Mesenchymal stem cell (in vitro differentiated cells and primary cell): ENCODE results near the gene SPINK8.

Experiments
- DNase-seq: peaks from one replicate; pipeline ENCODE4 v3.0.0-alpha.2; 2013
- H2AFZ ChIP-seq: one replicate; pipeline ENCODE4 v1.6.1; 2013; ENCODE audit warnings: low read depth, mild to moderate bottlenecking, control low read depth, inconsistent platforms, low read length, moderate library complexity
- H2AK5ac ChIP-seq: 2 replicates; pipeline ENCODE4 v1.6.1; 2013; ENCODE audit warnings: low read length, moderate library complexity, mild to moderate bottlenecking, inconsistent platforms; ENCODE audit not compliant: severe bottlenecking
- H2BK120ac ChIP-seq: one replicate; pipeline ENCODE4 v1.6.1; 2013; ENCODE audit warnings: low read depth, mild to moderate bottlenecking, inconsistent platforms, low read length, moderate library complexity
- H2BK12ac ChIP-seq, 2 experiments: one replicate each; pipeline ENCODE4 v1.6.1; 2013; ENCODE audit warnings: inconsistent platforms in 2 of 2, low read length in 2 of 2, mild to moderate bottlenecking in 2 of 2, moderate library complexity in 2 of 2, control low read depth in 1 of 2
- H2BK15ac ChIP-seq: one replicate; pipeline ENCODE4 v1.6.1; 2013; ENCODE audit warnings: mild to moderate bottlenecking, low read depth, inconsistent platforms; ENCODE audit not compliant: poor library complexity, severe bottlenecking
- H2BK5ac ChIP-seq: 2 replicates; pipeline ENCODE4 v1.6.1; 2013; ENCODE audit warnings: low read depth, mild to moderate bottlenecking, low read length, control low read depth, inconsistent platforms; ENCODE audit not compliant: poor library complexity, severe bottlenecking
- H3K14ac ChIP-seq, 2 experiments: one replicate each; pipeline ENCODE4 v1.6.1; 2013; ENCODE audit warnings: inconsistent platforms in 2 of 2, low read length in 2 of 2, control low read depth in 1 of 2, mild to moderate bottlenecking in 1 of 2, moderate library complexity in 1 of 2
- H3K18ac ChIP-seq, 2 experiments: one replicate each; pipeline ENCODE4 v1.6.1; 2013; ENCODE audit warnings: inconsistent platforms in 2 of 2, low read length in 2 of 2, control low read depth in 1 of 2, low read depth in 1 of 2, mild to moderate bottlenecking in 1 of 2
- H3K23ac ChIP-seq, 2 experiments: one replicate each; pipeline ENCODE4 v1.6.1; 2013; ENCODE audit warnings: inconsistent platforms in 2 of 2, low read length in 2 of 2, mild to moderate bottlenecking in 2 of 2, moderate library complexity in 2 of 2, control low read depth in 1 of 2
- H3K27ac ChIP-seq: 2 replicates; pipeline ENCODE4 v1.5.1; 2013; ENCODE audit warnings: mild to moderate bottlenecking, moderate library complexity, low read length, control low read depth, inconsistent platforms; ENCODE audit not compliant: poor library complexity, severe bottlenecking
- H3K27me3 ChIP-seq, 2 experiments: 2 replicates each; pipeline versions ENCODE4 v1.6.1 to v1.7.0; 2013; ENCODE audit warnings: low read length in 2 of 2, mild to moderate bottlenecking in 2 of 2, moderate library complexity in 2 of 2, control low read depth in 1 of 2, inconsistent platforms in 1 of 2; ENCODE audit not compliant: control insufficient read depth in 1 of 2, insufficient read depth in 1 of 2
- H3K36me3 ChIP-seq, 2 experiments: 2 replicates each; pipeline versions ENCODE4 v1.6.1 to v1.7.0; 2013; ENCODE audit warnings: low read length in 2 of 2, control low read depth in 1 of 2, inconsistent platforms in 1 of 2, low read depth in 1 of 2, mild to moderate bottlenecking in 1 of 2; ENCODE audit not compliant: insufficient read depth in 2 of 2, control insufficient read depth in 1 of 2
- H3K4ac ChIP-seq, 2 experiments: one replicate each; pipeline ENCODE4 v1.6.1; 2013; ENCODE audit warnings: inconsistent platforms in 2 of 2, low read length in 2 of 2, mild to moderate bottlenecking in 2 of 2, moderate library complexity in 2 of 2, control low read depth in 1 of 2, low read depth in 1 of 2
- H3K4me1 ChIP-seq: 2 replicates; pipeline ENCODE4 v1.6.1; 2013; ENCODE audit warnings: low read depth, low read length, control low read depth; ENCODE audit not compliant: control insufficient read depth, insufficient read depth
- H3K4me2 ChIP-seq: 2 replicates; pipeline ENCODE4 v1.6.1; 2013; ENCODE audit warnings: low read length, mild to moderate bottlenecking, inconsistent platforms; ENCODE audit not compliant: poor library complexity, severe bottlenecking
- H3K4me3 ChIP-seq, 2 experiments: 2 replicates each; pipeline versions ENCODE4 v1.5.1 to v1.7.0; 2013; ENCODE audit warnings: low read length in 2 of 2, mild to moderate bottlenecking in 2 of 2, control low read depth in 1 of 2, low read depth in 1 of 2; ENCODE audit not compliant: insufficient read depth in 1 of 2
- H3K79me1 ChIP-seq: replicated peaks from 2 replicates; pipeline ENCODE4 v1.6.1; 2013; ENCODE audit warnings: mild to moderate bottlenecking, control low read depth, low read length, inconsistent platforms; ENCODE audit not compliant: poor library complexity, severe bottlenecking
- H3K9ac ChIP-seq: 2 replicates; pipeline ENCODE4 v1.7.0; 2013; ENCODE audit warnings: mild to moderate bottlenecking, low read length, moderate library complexity
- H3K9me3 ChIP-seq: 2 replicates; pipeline ENCODE4 v1.7.0; 2013; ENCODE audit warnings: mild to moderate bottlenecking, low read length; ENCODE audit not compliant: control insufficient read depth
- H4K8ac ChIP-seq: one replicate; pipeline ENCODE4 v1.6.1; 2013; ENCODE audit warnings: inconsistent platforms, mild to moderate bottlenecking, low read length, moderate library complexity
- H4K91ac ChIP-seq: one replicate; pipeline ENCODE4 v1.6.1; 2013; ENCODE audit warnings: mild to moderate bottlenecking, low read length, inconsistent platforms
- WGBS: methylation state at CpG from one replicate; pipeline ENCODE4 v1.1.7; 2013; ENCODE audit warnings: mixed read lengths; 5-methylcytosine and 5-hydroxymethylcytosine counted together

SPINK8 gene

DNA sequence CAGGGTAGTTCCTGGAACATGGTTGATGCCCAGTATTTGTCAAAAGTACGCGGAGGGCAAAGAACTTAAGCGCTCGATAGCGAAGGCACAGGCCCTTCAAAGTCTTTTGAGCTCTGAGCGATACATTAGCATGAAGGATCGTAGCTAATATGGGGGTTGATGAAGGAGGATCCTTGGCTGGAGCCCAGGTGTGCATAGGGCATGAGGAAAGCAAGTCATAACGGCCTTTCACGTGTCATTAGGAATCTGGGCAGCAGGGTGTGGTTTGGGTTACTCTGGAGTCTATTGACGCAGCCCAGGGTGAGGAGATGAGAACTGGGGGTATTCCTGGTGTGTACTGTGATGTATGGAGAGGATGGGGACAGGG lies 31.7 kb downstream of the SPINK8 start:
- Histone ChIP-seq H2BK5ac (no peak overlapping the region), H3K4me3 (peak overlapping the region; percentile 79 to 86), H3K18ac (peak overlapping the region; percentile 61 to 99), H3K27ac (peak overlapping the region; percentile 13), H4K91ac (no peak overlapping the region), H3K4ac (peak overlapping the region in 1 of 2 experiments; percentile 42), H2AFZ (peak overlapping the region; percentile 66), H3K27me3 (peaks cover 0 to 8% of the 10 kb centered on the region in 2 experiments), H3K14ac (no peak overlapping the region), H3K23ac (no peak overlapping the region), H3K9me3 (peaks cover 9% of the 10 kb centered on the region), H2AK5ac (peak overlapping the region; percentile 6), H3K36me3 (peaks cover 11 to 18% of the 10 kb centered on the region in 2 experiments), H3K79me1 (peaks cover 24% of the 10 kb centered on the region), H2BK15ac (no peak overlapping the region), H2BK120ac (no peak overlapping the region), H3K4me2 (peak overlapping the region; percentile 78), H3K4me1 (peaks cover 3% of the 10 kb centered on the region), H4K8ac (peak overlapping the region; percentile 98), H2BK12ac (no peak overlapping the region), H3K9ac (peak overlapping the region; percentile 95)
- no peak for DNase-seq
- WGBS: 7% methylated on average over 10 of the region's 10 CpGs

DNA sequence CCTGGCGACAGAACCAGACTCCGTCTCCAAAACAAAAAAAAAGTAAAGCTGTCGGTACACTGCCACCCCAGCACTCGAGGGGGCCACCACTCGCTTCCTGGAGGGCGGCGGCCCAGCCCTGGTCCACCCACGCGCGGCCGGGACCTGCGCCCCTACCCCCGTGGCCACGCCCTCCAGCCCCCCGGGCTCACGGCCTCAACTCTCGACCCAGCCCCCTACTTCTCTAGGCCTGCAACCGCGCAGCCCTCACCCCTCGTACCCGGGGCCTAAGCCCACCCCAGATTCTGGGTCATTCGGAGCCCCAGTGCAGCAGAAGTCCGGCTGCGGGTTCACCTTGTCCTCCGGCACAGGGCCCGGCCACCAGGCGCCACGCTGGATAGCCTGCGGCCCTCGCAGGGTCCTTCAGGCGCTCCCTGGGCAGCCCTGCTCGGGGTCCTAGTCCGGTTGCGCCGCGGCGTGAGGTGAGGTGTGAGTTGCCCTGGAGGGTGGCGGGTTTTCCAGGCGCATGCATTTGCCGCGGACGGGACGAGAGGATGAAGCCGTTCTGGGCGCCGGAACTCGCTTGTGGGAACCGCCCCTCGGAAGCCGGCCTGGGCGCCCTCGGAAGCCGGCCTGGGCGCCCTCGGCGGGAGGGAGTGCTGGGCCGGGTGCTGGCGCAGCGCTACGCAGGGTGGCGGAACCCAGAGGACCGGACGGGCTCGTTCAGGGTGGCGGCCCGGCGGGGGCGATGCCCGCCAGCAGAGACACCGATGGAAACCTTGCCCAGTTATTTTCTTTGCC lies 32.3 kb downstream of the SPINK8 start, which contains the start of gene NME6:
NME6 (minus strand) TSS at position 348 of the 780 bp plus-strand sequence.
- H3K4ac ChIP-seq: peak within 1 kb of the TSS; percentile 75 to 92
- peak within 1 kb of the TSS in 1 of 2 experiments; percentile 85 for H3K14ac ChIP-seq
- H3K79me1 ChIP-seq: peaks cover 26% of the 10 kb centered on the region
- H3K23ac ChIP-seq: peak within 1 kb of the TSS in 1 of 2 experiments; percentile 42
- under 1% methylated on average over 65 of the region's 70 CpGs for WGBS
- H2BK12ac ChIP-seq: no peak within 1 kb of the TSS
- H3K9me3 ChIP-seq: peaks cover 9% of the 10 kb centered on the region
- H2BK15ac ChIP-seq: peak within 1 kb of the TSS; percentile 91
- peak within 1 kb of the TSS; percentile 79 to 86 for H3K4me3 ChIP-seq
- peaks cover 3% of the 10 kb centered on the region for H3K4me1 ChIP-seq
- peak within 1 kb of the TSS; percentile 99 for H2BK120ac ChIP-seq
- H2AFZ ChIP-seq: peak within 1 kb of the TSS; percentile 79
- DNase-seq: peak; percentile 86
- peak within 1 kb of the TSS; percentile 97 for H2BK5ac ChIP-seq
- H3K36me3 ChIP-seq: peaks cover 13 to 24% of the 10 kb centered on the region in 2 experiments
- H4K91ac ChIP-seq: peak within 1 kb of the TSS; percentile 99
- peak within 1 kb of the TSS; percentile 61 for H2AK5ac ChIP-seq
- H3K27me3 ChIP-seq: peaks cover 0 to 3% of the 10 kb centered on the region in 2 experiments
- peak within 1 kb of the TSS; percentile 98 for H3K27ac ChIP-seq
- peak within 1 kb of the TSS; percentile 78 for H3K4me2 ChIP-seq
- peak within 1 kb of the TSS; percentile 95 for H3K9ac ChIP-seq
- peak within 1 kb of the TSS; percentile 81 to 99 for H3K18ac ChIP-seq
- peak within 1 kb of the TSS; percentile 98 for H4K8ac ChIP-seq

DNA sequence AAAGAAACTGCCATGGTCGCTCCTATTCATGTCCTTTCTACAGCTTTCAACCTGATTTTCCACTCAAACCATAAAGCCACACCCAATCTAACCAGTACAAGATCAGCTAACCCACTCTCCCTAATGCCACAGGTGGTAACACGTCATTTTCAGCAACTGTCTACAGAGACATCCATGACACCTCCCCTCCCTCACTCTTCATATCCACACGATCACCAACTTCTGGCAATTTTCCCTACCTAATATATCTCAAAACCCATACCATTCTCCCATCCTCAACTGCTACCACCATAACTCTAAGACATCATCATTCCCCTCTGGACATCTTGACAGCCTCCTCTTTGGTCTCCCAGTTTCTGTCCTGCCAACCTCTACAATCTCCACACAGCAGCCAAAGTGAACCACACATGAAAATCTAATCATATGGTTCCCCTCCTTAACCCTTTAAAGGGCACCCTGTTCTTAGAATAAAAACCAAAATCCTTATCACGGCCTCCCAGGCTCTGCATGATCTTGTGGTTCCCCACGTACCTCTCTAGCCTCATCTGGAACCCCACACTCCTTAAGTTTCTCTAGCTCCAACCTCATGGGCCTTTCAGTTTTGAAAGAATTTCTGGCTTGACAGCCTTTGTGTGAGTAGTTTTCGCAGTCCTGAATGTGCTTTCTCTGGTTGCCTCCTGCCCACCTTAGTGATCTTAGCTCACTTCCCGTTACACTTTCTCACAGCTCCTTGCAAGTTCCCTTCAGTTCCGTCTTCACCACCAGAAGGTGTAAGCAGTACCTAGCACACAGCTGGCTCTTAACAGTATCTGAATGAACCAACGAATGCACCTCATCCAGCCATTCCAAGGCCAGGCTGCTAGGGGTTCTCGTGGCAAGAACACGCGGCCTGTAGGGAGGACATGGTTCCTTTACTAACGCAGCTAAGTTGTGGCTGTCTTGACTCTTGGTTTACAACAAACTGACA lies 33.4 kb downstream of the SPINK8 start:
- peak overlapping the region; percentile 1 for H4K91ac ChIP-seq
- H3K18ac ChIP-seq: peak overlapping the region in 1 of 2 experiments; percentile 40
- no peak overlapping the region for H2BK12ac ChIP-seq
- H2BK15ac ChIP-seq: no peak overlapping the region
- peaks cover 26% of the 10 kb centered on the region for H3K79me1 ChIP-seq
- H3K27ac ChIP-seq: no peak overlapping the region
- H2BK5ac ChIP-seq: no peak overlapping the region
- peak overlapping the region; percentile 61 for H2AK5ac ChIP-seq
- peak overlapping the region; percentile 9 to 42 for H3K4ac ChIP-seq
- peaks cover 17 to 34% of the 10 kb centered on the region in 2 experiments for H3K36me3 ChIP-seq
- no peak overlapping the region for H3K23ac ChIP-seq
- H4K8ac ChIP-seq: peak overlapping the region; percentile 98
- H3K9me3 ChIP-seq: peaks cover 4% of the 10 kb centered on the region
- H2BK120ac ChIP-seq: no peak overlapping the region
- H3K9ac ChIP-seq: peak overlapping the region; percentile 95
- H2AFZ ChIP-seq: no peak overlapping the region
- peaks cover 3% of the 10 kb centered on the region for H3K4me1 ChIP-seq
- peak overlapping the region in 1 of 2 experiments; percentile 86 for H3K4me3 ChIP-seq
- WGBS: 84% methylated on average over 13 of the region's 13 CpGs
- no peaks in the 10 kb centered on the region for H3K27me3 ChIP-seq
- H3K14ac ChIP-seq: no peak overlapping the region
- H3K4me2 ChIP-seq: peak overlapping the region; percentile 78
- DNase-seq: peak; percentile 11
